GM18502 (cell line): ENCODE results near the gene TIPRL.

Experiments used
- ATAC-seq: cut with Tn5 transposase; IDR thresholded peaks from one replicate; pipeline ENCODE4 v1.9.1; 2021; ENCODE audit warnings: mild to moderate bottlenecking; ENCODE audit not compliant: unreplicated experiment, poor library complexity

TIPRL gene

DNA sequence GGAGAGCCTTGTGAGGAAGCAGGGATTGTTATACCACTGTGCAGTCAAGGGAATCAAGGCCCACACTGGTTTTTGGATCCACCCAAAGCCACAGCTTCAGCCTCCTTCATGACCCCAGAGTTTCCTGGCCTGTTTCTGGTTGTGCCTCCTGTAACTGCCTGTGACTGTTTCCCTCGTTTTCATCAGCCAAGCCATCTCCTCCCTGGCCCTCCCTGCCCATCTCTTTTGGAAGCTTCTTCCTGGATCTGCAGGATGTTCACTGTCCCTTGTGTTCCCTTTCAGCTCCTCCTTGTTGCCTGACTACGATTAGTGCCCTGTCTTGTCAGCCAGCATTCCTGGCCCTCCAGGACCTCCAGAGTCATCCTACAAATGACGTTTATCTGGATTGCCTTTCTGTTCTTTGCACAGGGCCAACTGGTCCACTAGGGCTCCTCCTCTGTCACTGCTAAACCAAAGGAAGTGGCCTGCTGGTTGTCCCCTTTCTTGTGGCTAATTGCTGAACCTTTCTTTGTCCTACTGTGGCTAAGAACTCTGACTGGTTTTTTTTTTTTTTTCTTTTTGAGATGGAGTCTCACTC lies 65.0 kb downstream of the TIPRL start:
- ATAC-seq, result no peak

- no peak for ATAC-seq
These were observed 66.3 kb downstream of the TIPRL start for GRCh38 chr1:168245042-168245441.

DNA sequence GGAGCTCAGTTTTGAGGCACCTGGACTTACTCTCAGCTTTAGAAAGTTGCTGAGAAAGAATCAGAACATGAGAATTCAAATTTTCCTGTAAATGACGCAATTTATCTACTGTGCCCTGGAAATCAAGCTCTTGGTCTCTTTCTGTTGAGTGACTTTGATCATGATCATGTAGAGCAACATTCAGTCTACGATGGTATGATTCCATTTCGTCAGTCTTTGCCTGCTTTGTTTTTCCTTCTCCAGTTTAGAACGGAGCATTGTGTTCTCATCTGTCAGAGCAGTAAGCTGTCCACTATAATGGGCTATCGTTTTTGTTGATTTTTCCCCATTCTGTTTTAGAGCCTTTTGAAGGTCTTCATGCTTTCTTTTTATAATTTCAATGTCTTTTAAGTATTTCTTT lies 67.7 kb downstream of the TIPRL start:
- ATAC-seq, result no peak
